ENCODE results near the gene MT4.

- TF ChIP-seq CTCF (IDR thresholded peaks at IDR 0.05; ENCODE audit: insufficient read depth, low read length, poor library complexity, severe bottlenecking) (no peak), EZH2phosphoT487 (conservative IDR thresholded peaks at IDR 0.05; ENCODE audit: low read length) (no peak)
Measured at GRCh38 chr16:56618138-56618537, 53.3 kb downstream of the MT4 start.
